ENCODE results near the gene ZBTB7C. TPM values are rescaled to one million over a fixed set of nuclear protein-coding genes. Genes with fewer than 3 reads are reported as not detected.

ZBTB7C gene
- total and polyA plus RNA-seq, 9 donors: 1.5 to 26.6 (median 15.7) TPM

GRCh38 chr18:48033790-48034650 is 375.2 kb downstream of the ZBTB7C start:
- H3K4me3 ChIP-seq: no peak overlapping the region
- no peaks in the 10 kb centered on the region for H3K9me3 ChIP-seq
- WGBS, 3 donors: 78 to 80% (median 79%) methylated on average over 9 of the region's 9 CpGs
- no peak overlapping the region for H3K27ac ChIP-seq
- no peak for DNase-seq
- no peaks in the 10 kb centered on the region for H3K4me1 ChIP-seq (ENCODE audit: insufficient read depth)
- TF ChIP-seq EP300 (IDR thresholded peaks at IDR 0.05) (no peak), POLR2A (IDR thresholded peaks at IDR 0.05) (no peak), CTCF (IDR thresholded peaks at IDR 0.05) (no peak)
- intact Hi-C loops (cut with DNase I): loop anchor here (5.0 to 10.0 kb wide), 3 partner anchors 303 to 413 kb away; no protein-coding TSS in a partner anchor
- no peaks in the 10 kb centered on the region for H3K36me3 ChIP-seq
- no peaks in the 10 kb centered on the region for H3K27me3 ChIP-seq

GRCh38 chr18:48032876-48033789 is 376.1 kb downstream of the ZBTB7C start:
- no peak for TF ChIP-seq CTCF (IDR thresholded peaks at IDR 0.05)
- TF ChIP-seq EP300 (IDR thresholded peaks at IDR 0.05): no peak
- no peak for TF ChIP-seq POLR2A (IDR thresholded peaks at IDR 0.05)
- Histone ChIP-seq H3K4me3 (no peak overlapping the region), H3K27me3 (no peaks in the 10 kb centered on the region), H3K9me3 (no peaks in the 10 kb centered on the region), H3K4me1 (ENCODE audit: insufficient read depth) (no peaks in the 10 kb centered on the region), H3K36me3 (no peaks in the 10 kb centered on the region), H3K27ac (no peak overlapping the region)
- WGBS, 3 donors: 93 to 98% (median 97%) methylated on average over 3 of the region's 3 CpGs
- no peak for DNase-seq
- intact Hi-C loops (cut with DNase I): loop anchor here (5.0 to 10.0 kb wide), 3 partner anchors 304 to 414 kb away; no protein-coding TSS in a partner anchor

GRCh38 chr18:48031641-48032040 is 377.5 kb downstream of the ZBTB7C start:
- H3K27me3 ChIP-seq: no peaks in the 10 kb centered on the region
- H3K36me3 ChIP-seq: no peaks in the 10 kb centered on the region
- no peak for DNase-seq
- 65 to 78% (median 76%) methylated on average over 5 of the region's 5 CpGs for WGBS, 3 donors
- H3K4me3 ChIP-seq: no peak overlapping the region
- H3K27ac ChIP-seq: no peak overlapping the region
- intact Hi-C loops (cut with DNase I): loop anchor here (2.0 to 10.0 kb wide), 4 partner anchors 306 to 417 kb away; no protein-coding TSS in a partner anchor
- no peaks in the 10 kb centered on the region for H3K9me3 ChIP-seq
- no peak for TF ChIP-seq POLR2A (IDR thresholded peaks at IDR 0.05)
- no peak for TF ChIP-seq CTCF (IDR thresholded peaks at IDR 0.05)
- no peak for TF ChIP-seq EP300 (IDR thresholded peaks at IDR 0.05)
- H3K4me1 ChIP-seq (ENCODE audit: insufficient read depth): peaks cover 4% of the 10 kb centered on the region
